ENCODE measurements around the gene NFE2L2. TPM values are rescaled to one million over a fixed set of nuclear protein-coding genes. Genes with fewer than 3 reads are reported as not detected.
"Not testable (repeated sequence)": the region's sequence is repeated elsewhere in the genome, so short reads cannot be mapped to it uniquely, and the experiment has no call there.

Gene NFE2L2
- total RNA-seq, 3 donors from 2014 or later (not counting 1 experiment from before 2014, with no cell fraction given): 76.0 to 99.8 (median 84.6) TPM

DNA sequence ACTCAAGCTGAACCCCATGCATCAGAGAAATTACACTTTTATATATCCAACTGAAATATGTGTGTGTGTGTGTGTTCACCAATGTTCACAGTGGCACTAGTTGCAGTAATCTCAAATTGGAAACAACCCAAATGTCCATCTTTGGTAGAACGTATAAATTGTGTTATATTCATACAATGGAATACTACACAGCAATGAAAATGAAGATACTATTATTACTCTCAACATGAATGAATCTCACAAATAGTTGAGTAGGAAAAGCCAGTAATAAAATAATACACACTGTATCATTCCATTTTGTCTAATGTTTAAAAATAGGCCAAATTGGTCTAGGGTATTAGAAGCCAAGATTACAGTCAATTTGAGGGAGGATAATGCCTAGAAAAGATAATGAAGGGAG lies 48.0 kb upstream of the NFE2L2 start:
- Mint-ChIP-seq H3K27ac (no peak overlapping the region), H3K9me3 (no peaks in the 10 kb centered on the region), H3K4me1 (peaks cover 5 to 9% of the 10 kb centered on the region in 2 donors), H3K4me3 (no peak overlapping the region), H3K27me3 (ENCODE audit: low read depth in 2 of 2) (peaks cover 0 to 2% of the 10 kb centered on the region in 2 donors), H3K36me3 (no peaks in the 10 kb centered on the region)
- Histone ChIP-seq H3K27me3 (ENCODE audit: control insufficient read depth, insufficient read depth, low read length) (no peaks in the 10 kb centered on the region), H3K27ac (ENCODE audit: low read length) (no peak overlapping the region), H3K9me3 (ENCODE audit: control insufficient read depth, insufficient read depth, low read length) (no peaks in the 10 kb centered on the region), H3K36me3 (ENCODE audit: control insufficient read depth, insufficient read depth, low read length) (no peaks in the 10 kb centered on the region), H3K4me1 (ENCODE audit: control insufficient read depth, insufficient read depth, low read length) (peaks cover 4% of the 10 kb centered on the region), H3K4me3 (ENCODE audit: low read length) (no peak overlapping the region)
- WGBS (ENCODE audit: insufficient coverage): no CpG with 5 or more reads among the region's 1 CpG
- DNase-seq (no peak), ATAC-seq (no peak)
- TF ChIP-seq, protein P1, sequence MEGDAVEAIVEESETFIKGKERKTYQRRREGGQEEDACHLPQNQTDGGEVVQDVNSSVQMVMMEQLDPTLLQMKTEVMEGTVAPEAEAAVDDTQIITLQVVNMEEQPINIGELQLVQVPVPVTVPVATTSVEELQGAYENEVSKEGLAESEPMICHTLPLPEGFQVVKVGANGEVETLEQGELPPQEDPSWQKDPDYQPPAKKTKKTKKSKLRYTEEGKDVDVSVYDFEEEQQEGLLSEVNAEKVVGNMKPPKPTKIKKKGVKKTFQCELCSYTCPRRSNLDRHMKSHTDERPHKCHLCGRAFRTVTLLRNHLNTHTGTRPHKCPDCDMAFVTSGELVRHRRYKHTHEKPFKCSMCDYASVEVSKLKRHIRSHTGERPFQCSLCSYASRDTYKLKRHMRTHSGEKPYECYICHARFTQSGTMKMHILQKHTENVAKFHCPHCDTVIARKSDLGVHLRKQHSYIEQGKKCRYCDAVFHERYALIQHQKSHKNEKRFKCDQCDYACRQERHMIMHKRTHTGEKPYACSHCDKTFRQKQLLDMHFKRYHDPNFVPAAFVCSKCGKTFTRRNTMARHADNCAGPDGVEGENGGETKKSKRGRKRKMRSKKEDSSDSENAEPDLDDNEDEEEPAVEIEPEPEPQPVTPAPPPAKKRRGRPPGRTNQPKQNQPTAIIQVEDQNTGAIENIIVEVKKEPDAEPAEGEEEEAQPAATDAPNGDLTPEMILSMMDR (IDR thresholded peaks at IDR 0.05): no peak
- intact Hi-C loops (cut with micrococcal nuclease): no loop called here

DNA sequence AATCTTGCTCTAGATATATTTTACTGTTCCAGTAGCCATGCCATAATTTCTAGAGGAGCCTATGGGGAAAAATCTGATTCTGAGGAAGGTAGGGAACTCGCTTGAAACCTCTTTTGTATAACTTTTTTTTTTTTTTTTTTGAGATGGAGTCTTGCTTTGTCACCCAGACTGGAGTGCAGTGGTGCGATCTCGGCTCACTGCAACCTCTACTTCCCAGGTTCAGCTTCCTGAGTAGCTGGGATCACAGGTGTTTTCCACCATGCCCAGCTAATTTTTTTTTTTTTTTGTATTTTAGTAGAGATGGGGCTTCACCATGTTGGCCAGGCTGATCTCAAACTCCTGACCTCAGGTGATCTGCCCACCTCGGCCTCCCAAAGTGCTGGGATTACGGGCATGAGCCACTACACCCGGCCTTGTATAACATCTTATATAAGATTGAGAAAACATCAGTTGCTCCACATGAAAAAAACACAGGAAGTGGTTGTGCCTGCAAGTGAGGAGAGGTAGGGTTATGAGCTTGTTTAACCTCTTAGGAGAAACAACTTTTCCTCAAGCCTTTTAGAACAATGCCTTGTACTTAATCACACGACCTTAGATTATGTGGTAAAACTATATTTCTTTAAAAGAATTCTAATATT lies 45.3 kb upstream of the NFE2L2 start:
- peak in 1 of 2 donors; percentile 64 for DNase-seq
- H3K36me3 Mint-ChIP-seq; H3K9me3 Mint-ChIP-seq; H3K36me3 ChIP-seq (ENCODE audit: control insufficient read depth, insufficient read depth, low read length); intact Hi-C loops (cut with micrococcal nuclease); H3K27ac Mint-ChIP-seq; H3K27me3 ChIP-seq (ENCODE audit: control insufficient read depth, insufficient read depth, low read length); H3K4me3 ChIP-seq (ENCODE audit: low read length); H3K4me3 Mint-ChIP-seq; H3K9me3 ChIP-seq (ENCODE audit: control insufficient read depth, insufficient read depth, low read length); H3K4me1 ChIP-seq (ENCODE audit: control insufficient read depth, insufficient read depth, low read length); H3K4me1 Mint-ChIP-seq; H3K27me3 Mint-ChIP-seq (ENCODE audit: low read depth in 2 of 2); H3K27ac ChIP-seq (ENCODE audit: low read length): not testable (repeated sequence)
- ATAC-seq: peak; percentile 40 to 64 (median 53)
- 0% methylated on average over 1 of the region's 7 CpGs for WGBS (ENCODE audit: insufficient coverage)

DNA sequence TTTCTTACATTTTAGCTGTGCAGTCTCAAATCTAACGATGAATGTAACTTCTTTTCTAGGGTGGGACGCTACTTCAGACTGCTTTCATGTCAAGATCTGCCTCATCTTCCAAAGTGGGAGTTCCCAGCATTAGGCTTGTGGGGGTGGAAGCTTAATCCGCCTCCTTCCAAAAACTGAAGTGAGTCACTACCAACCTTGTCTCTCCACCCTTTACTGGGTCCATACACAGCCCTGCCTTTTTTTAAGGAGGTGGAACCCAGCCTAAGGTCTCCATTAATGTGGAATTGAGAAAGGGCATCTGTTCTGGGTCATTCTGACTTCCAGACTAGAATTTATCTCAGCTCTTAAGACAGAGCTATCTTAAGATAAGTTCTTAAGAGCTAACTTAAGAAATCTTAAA lies 42.0 kb upstream of the NFE2L2 start:
- TF ChIP-seq, protein P1 (IDR thresholded peaks at IDR 0.05): no peak
- WGBS (ENCODE audit: insufficient coverage): 100% methylated on average over 2 of the region's 3 CpGs
- intact Hi-C loops (cut with micrococcal nuclease): no loop called here
- peaks cover 4% of the 10 kb centered on the region for H3K4me1 ChIP-seq (ENCODE audit: control insufficient read depth, insufficient read depth, low read length)
- DNase-seq: no peak
- Mint-ChIP-seq H3K4me1 (peaks cover 5 to 9% of the 10 kb centered on the region in 2 donors), H3K27ac (no peak overlapping the region), H3K36me3 (no peaks in the 10 kb centered on the region), H3K9me3 (no peaks in the 10 kb centered on the region), H3K27me3 (ENCODE audit: low read depth in 2 of 2) (peaks cover 0 to 2% of the 10 kb centered on the region in 2 donors), H3K4me3 (no peak overlapping the region)
- H3K27ac ChIP-seq (ENCODE audit: low read length): no peak overlapping the region
- H3K9me3 ChIP-seq (ENCODE audit: control insufficient read depth, insufficient read depth, low read length): no peaks in the 10 kb centered on the region
- H3K27me3 ChIP-seq (ENCODE audit: control insufficient read depth, insufficient read depth, low read length): no peaks in the 10 kb centered on the region
- ATAC-seq: no peak
- no peak overlapping the region for H3K4me3 ChIP-seq (ENCODE audit: low read length)
- H3K36me3 ChIP-seq (ENCODE audit: control insufficient read depth, insufficient read depth, low read length): no peaks in the 10 kb centered on the region

DNA sequence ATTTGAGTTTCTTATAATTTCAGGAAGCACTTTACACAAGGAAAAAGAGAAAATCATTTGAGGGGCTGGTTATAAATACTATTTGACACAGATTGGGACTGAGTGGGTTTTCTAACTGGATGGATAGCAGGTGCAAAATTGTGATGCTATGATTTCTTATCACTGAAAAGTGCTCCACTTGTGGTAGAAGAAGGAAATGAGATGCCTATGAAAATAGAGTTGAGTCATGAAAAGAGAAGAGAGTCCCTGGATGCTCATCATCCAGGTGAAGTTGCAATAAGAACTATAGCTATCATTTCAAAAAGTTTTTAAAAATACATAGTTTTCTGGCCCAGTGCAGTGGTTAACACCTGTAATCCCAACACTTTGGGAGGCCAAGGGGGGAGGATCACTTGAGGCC lies 39.4 kb upstream of the NFE2L2 start:
- Mint-ChIP-seq H3K4me1 (no peaks in the 10 kb centered on the region), H3K4me3 (no peak overlapping the region), H3K27me3 (ENCODE audit: low read depth in 2 of 2) (no peaks in the 10 kb centered on the region), H3K27ac (no peak overlapping the region), H3K36me3 (no peaks in the 10 kb centered on the region), H3K9me3 (no peaks in the 10 kb centered on the region)
- intact Hi-C loops (cut with micrococcal nuclease): no loop called here
- Histone ChIP-seq H3K36me3 (ENCODE audit: control insufficient read depth, insufficient read depth, low read length) (no peaks in the 10 kb centered on the region), H3K4me3 (ENCODE audit: low read length) (no peak overlapping the region), H3K4me1 (ENCODE audit: control insufficient read depth, insufficient read depth, low read length) (no peaks in the 10 kb centered on the region), H3K27me3 (ENCODE audit: control insufficient read depth, insufficient read depth, low read length) (no peaks in the 10 kb centered on the region), H3K9me3 (ENCODE audit: control insufficient read depth, insufficient read depth, low read length) (no peaks in the 10 kb centered on the region), H3K27ac (ENCODE audit: low read length) (no peak overlapping the region)
- TF ChIP-seq, protein P1 (IDR thresholded peaks at IDR 0.05): no peak
- no peak for DNase-seq
- ATAC-seq: no peak
